Hair follicular keratinocyte (primary cell): ENCODE data around the gene OR52I2. TPM values are rescaled to one million over a fixed set of nuclear protein-coding genes. Genes with fewer than 3 reads are reported as not detected.

Experiments
- total RNA-seq: library from RNA; depleted of rRNA; stranded (reverse); fragments of >200 nt; gene quantifications from 2 replicates; pipeline ENCODE4 v1.2.3, GENCODE V29; 2015

Gene OR52I2
- not detected in 2 replicates for total RNA-seq

DNA sequence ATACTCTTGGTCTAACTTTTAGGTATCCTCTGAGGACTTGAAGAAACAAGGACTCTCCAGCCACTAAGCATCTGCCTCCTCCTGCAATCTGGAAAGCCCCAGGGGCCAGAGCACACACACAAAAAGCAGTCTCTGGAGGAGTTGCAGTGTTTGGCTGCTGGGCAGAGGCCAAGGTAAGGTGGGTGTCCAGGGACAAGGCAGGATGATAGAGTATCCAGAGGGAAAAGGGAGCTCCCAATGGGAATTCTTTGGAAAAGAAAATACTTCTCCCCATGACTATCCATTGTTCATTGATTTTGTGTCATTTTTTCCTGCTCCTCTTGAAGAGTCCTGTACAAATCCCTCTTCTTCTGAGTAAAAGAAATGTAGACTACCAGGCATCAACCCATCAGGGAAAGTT lies at the start of gene OR52I2:
OR52I2 (plus strand) TSS at position 301 of the 400 bp plus-strand sequence.

DNA sequence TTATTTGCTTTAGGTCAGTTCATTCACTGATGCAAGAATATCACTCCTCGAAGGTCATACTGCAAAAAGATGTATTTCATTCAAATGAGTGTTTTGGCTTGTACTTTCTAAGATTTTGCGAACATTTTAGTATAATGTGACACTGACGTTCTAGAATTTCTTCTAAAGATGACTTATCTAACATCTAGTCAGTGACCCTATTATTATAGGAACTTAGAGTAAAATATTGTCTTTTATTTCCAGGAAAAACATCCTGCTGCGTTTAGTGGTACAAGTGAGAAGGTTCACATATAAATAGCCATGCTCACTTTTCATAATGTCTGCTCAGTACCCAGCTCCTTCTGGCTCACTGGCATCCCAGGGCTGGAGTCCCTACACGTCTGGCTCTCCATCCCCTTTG lies 36.7 kb upstream of the OR52I2 start, which contains the start of gene OR52M1:
OR52M1 (plus strand) TSS at position 301 of the 400 bp plus-strand sequence; CDS start at position 301, 0 bp downstream.

DNA sequence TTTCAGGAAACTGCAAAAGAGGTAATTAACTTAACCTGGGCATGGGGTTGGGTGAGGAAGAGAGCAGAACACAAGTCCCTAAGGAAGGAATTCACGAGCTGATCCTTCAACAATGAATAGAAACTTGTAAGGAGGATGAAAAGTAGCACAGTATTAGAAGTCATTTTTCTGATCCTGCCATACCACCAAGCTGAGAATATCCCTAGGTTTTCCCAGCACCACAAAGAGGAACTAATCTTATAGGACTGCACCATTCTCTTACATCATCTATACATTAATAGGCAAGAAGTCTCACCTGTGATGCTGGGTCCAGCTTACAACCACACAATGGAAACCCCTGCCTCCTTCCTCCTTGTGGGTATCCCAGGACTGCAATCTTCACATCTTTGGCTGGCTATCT lies 12.2 kb downstream of the OR52I2 start, which contains the start of gene OR52I1:
OR52I1 (plus strand) TSS at position 301 of the 400 bp plus-strand sequence; CDS start at position 301, 0 bp downstream.

DNA sequence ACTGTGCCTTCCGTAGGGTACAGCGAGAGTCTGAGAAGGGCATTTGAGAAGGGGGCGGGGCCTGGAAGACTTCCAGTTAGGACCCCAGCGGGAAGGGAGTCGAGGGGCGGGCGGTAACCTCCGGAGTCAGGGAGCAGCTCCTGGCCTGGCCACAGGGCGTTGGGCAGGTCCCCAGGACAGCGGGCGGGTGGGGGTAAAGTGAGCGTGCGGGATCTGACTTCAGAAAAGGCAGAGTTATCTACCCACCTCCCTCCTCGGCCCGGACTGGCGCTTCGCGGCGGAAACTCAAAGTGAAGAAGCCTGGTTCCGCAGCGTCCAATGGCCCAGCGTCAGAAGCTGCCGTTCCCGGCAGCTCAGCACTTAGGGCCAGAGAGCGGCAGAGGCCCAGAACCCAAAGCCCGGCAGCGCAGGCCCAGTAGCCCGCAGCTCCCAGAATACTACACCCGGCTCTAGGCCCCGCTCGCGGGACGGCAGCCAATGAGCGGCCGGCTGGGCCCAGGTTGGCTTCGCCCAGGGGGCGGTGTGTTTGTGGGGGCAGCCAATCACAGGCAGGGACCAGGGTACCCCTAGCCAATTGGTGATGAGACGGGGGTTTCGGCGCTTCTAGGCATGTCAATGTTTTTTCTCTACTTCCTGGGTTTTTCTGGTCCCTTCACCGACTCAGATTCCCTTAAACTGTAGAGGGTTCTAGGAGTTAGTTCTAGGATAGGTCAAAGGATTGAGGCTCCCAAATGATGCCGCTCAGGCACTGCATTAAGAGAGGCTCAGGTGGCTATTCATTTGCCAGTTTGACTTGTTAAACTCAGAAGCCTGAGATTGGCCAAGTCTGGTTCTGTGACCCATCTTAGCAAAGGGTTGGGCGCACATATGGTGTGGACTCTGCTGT lies 26.5 kb downstream of the OR52I2 start, which contains the start of gene TRIM68:
TRIM68 (minus strand) TSS at position 451 of the 886 bp plus-strand sequence. CDS start 2,727 bp downstream, outside the sequence.

DNA sequence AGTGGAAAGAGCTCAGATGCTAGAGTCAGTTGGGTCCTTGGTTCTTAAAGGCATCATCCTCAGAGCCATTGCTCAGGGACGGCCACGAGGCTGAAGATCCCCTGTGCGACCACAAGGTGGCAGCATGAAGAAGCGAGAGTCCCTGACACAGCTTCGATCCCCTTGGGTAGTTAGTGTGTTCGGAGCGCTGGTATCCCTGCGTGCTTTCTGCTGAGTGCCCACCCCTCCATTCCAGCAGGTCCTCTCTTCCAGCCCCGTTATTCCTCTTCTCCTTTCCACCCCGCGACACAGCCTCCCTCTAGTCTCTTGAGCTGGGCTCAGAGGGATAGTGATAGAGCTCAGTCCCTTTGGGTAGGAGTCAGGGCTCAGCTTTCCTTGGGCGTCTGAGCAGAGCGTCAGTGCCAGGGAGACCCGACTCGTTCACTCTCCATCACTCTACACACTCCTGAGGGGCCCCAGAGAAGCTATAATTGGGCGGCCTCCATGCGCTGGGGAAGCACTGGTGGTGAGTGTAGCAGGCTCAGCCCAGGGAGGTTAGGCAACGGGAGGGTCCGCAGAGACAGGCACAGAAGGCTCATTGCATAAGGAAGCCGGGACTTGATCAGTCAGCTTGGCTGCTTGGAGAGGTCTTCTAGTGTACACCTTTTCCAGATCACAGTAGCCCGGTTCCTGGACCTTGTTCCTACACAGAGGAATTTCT lies 55.6 kb downstream of the OR52I2 start, which contains the start of gene OR51D1:
OR51D1 (plus strand) TSS at position 516 of the 700 bp plus-strand sequence. CDS start 2,314 bp downstream, outside the sequence.

Other genes starting within 250 kb of the OR52I2 start
- gene OR52B4, start 213.4 kb upstream of the OR52I2 start, total RNA-seq = not detected in 2 replicates
- gene TRIM21, start 188.0 kb upstream of the OR52I2 start, total RNA-seq = 15.9 and 18.8 TPM in 2 replicates
- not detected in 2 replicates for gene OR52K2, start 132.4 kb upstream of the OR52I2 start, total RNA-seq
- not detected in 2 replicates for gene OR52K1, start 99.1 kb upstream of the OR52I2 start, total RNA-seq
- not detected in 2 replicates for gene OR52M1, start 36.6 kb upstream of the OR52I2 start, total RNA-seq
- gene OR52I1, start 12.3 kb downstream of the OR52I2 start, total RNA-seq = not detected in 2 replicates
- 7.3 and 10.9 TPM in 2 replicates for gene TRIM68, start 26.5 kb downstream of the OR52I2 start, total RNA-seq
- not detected in 2 replicates for gene OR51D1, start 55.7 kb downstream of the OR52I2 start, total RNA-seq
- not detected in 2 replicates for gene OR51E1, start 62.2 kb downstream of the OR52I2 start, total RNA-seq
- not detected in 2 replicates for gene OR51E2, start 116.1 kb downstream of the OR52I2 start, total RNA-seq
- not detected in 2 replicates for gene MMP26, start 123.0 kb downstream of the OR52I2 start, total RNA-seq
- gene OR51F1, start 188.2 kb downstream of the OR52I2 start, total RNA-seq = not detected in 2 replicates
- gene OR52R1, start 222.6 kb downstream of the OR52I2 start, total RNA-seq = not detected in 2 replicates
- not detected in 2 replicates for gene OR51F2, start 239.6 kb downstream of the OR52I2 start, total RNA-seq